Mesothelial cell of epicardium (in vitro differentiated cells): ENCODE data around the gene PKD2. TPM values are rescaled to one million over a fixed set of nuclear protein-coding genes. Genes with fewer than 3 reads are reported as not detected.

Experiments
- DNase-seq, 2 experiments: peaks; one replicate each; pipeline ENCODE4 v3.0.0; 2021; ENCODE audit warnings: low spot score in 2 of 2; ENCODE audit not compliant: unreplicated experiment in 2 of 2
- H3K27ac Mint-ChIP-seq: 2 replicates; pipeline ENCODE4 v1.8.0; 2021; ENCODE audit warnings: mixed read lengths
- H3K27me3 Mint-ChIP-seq: 2 replicates; pipeline ENCODE4 v1.8.0; 2021; ENCODE audit warnings: low read depth, mixed read lengths
- H3K36me3 Mint-ChIP-seq: 2 replicates; pipeline ENCODE4 v1.8.0; 2021; ENCODE audit warnings: mixed read lengths
- H3K4me1 Mint-ChIP-seq: 2 replicates; pipeline ENCODE4 v1.8.0; 2021; ENCODE audit warnings: mixed read lengths
- H3K4me3 Mint-ChIP-seq: 2 replicates; pipeline ENCODE4 v1.8.0; 2021; ENCODE audit warnings: mild to moderate bottlenecking, moderate library complexity, mixed read lengths
- H3K9me3 Mint-ChIP-seq: 2 replicates; pipeline ENCODE4 v1.8.0; 2021; ENCODE audit warnings: mixed read lengths
- total RNA-seq: library from RNA; stranded (reverse); gene quantifications from 3 replicates; pipeline ENCODE4 v1.2.1, GENCODE V29; 2021
- TF ChIP-seq, protein P1 (sequence below): fragments of 200-600 bp; sonication (generic); IDR thresholded peaks from one replicate; pipeline ENCODE4 v1.5.0; 2021; ENCODE audit warnings: antibody characterized with exemption; ENCODE audit not compliant: unreplicated experiment

The PKD2 gene
- total RNA-seq, 1 donor from 2014 or later = 65.7 TPM

DNA sequence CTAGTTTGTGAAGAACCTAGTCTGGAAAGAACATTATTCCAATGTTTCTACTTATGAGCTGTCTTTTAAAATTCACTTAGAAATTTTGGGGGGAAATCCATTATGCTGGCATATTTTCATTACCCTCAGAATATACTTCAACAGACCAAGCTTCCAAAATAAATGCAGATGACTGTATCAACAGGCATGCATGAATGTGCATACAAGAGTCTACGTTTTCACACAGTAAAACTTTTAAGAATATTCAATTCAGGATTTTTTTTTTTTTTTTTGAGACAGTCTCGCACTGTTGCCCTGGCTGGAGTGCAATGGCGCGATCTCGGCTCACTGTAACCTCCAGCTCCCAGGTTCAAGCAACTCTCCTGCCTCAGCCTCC lies 101.3 kb downstream of the PKD2 start:
- H3K36me3 Mint-ChIP-seq = no peaks in the 10 kb centered on the region
- no peaks in the 10 kb centered on the region for H3K27me3 Mint-ChIP-seq
- H3K9me3 Mint-ChIP-seq = no peaks in the 10 kb centered on the region
- no peak for DNase-seq
- TF ChIP-seq, protein P1, sequence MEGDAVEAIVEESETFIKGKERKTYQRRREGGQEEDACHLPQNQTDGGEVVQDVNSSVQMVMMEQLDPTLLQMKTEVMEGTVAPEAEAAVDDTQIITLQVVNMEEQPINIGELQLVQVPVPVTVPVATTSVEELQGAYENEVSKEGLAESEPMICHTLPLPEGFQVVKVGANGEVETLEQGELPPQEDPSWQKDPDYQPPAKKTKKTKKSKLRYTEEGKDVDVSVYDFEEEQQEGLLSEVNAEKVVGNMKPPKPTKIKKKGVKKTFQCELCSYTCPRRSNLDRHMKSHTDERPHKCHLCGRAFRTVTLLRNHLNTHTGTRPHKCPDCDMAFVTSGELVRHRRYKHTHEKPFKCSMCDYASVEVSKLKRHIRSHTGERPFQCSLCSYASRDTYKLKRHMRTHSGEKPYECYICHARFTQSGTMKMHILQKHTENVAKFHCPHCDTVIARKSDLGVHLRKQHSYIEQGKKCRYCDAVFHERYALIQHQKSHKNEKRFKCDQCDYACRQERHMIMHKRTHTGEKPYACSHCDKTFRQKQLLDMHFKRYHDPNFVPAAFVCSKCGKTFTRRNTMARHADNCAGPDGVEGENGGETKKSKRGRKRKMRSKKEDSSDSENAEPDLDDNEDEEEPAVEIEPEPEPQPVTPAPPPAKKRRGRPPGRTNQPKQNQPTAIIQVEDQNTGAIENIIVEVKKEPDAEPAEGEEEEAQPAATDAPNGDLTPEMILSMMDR = no peak
- peaks cover 31% of the 10 kb centered on the region for H3K4me1 Mint-ChIP-seq
- H3K4me3 Mint-ChIP-seq = no peak overlapping the region
- H3K27ac Mint-ChIP-seq = no peak overlapping the region

DNA sequence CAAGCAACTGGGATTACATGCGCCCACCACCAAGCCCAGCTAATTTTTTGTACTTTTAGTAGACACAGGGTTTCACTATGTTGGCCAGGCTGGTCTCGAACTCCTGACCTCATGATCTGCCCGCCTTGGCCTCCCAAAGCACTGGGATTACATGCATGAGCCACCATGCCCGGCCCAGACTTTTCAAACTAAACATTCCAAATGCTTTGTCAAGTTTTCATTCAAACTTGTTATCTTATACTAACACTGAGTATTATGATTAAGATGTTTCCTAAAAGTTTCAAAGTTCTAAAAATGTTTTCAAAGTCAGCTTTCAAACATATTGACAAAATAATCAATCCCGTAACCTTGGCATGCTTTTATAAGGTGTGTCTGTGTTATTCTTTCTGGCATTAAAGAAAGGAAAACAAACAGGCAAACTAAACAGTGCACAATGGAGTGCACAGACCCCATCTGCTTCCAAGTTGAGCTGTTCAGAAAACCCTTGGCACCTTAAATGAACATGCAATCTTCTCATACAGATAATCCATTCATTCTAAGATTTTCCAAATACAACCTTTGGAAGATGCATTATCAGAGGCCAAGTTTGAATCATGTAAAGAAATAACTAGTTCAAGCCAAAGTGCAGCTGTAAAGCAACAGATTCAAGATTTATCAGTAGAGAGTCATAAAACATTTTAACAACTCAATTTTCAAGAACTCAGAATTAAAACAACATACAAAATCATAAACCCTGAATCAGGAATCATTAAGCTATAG lies 101.9 kb downstream of the PKD2 start:
- Mint-ChIP-seq H3K27ac (no peak overlapping the region), H3K27me3 (no peaks in the 10 kb centered on the region), H3K36me3 (no peaks in the 10 kb centered on the region), H3K9me3 (no peaks in the 10 kb centered on the region), H3K4me1 (peaks cover 28% of the 10 kb centered on the region), H3K4me3 (no peak overlapping the region)
- TF ChIP-seq, protein P1 = no peak
- no peak for DNase-seq

DNA sequence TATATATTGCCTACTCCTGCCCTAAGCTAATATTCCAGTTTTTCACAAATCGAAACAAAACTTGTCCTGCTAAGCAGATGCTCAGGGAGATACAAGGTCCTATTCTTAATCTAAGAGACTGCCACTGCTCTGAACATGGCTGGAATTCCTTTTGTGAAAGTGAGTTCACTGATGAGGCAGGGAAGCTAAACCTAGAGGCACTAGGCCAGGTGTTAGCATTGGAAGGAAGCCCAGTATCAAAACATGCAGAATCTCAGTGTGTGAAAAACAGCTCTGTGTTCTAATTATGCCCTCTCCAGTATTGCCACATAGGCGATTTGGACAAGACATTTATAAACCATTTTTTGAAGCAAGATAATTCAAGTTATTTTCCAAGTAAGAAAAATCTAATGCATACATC lies 103.4 kb downstream of the PKD2 start:
- Mint-ChIP-seq H3K9me3 (no peaks in the 10 kb centered on the region), H3K4me3 (no peak overlapping the region)
- TF ChIP-seq, protein P1 = no peak

DNA sequence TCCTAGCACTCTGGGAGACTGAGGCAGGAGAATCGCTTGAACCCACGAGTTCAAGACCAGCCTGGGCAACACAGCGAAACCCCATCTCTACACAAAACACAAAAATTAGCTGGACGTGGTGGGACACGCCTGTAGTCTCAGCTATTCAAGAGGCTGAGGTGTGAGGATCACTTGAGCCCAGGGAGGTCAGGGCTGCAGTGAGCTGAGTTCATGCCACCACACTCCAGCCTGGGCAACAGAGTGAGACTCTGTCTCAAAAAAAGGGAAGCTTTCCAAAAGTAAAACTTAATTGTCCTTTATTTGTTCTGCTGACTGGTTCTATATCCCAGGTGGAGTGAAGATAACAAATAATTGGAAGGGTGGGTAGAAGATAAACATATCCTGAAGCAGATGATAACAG lies 105.4 kb downstream of the PKD2 start:
- Mint-ChIP-seq H3K4me1 (peaks cover 11% of the 10 kb centered on the region), H3K4me3 (no peak overlapping the region), H3K27ac (no peak overlapping the region), H3K36me3 (no peaks in the 10 kb centered on the region), H3K9me3 (peaks cover under 1% of the 10 kb centered on the region), H3K27me3 (no peaks in the 10 kb centered on the region)
- DNase-seq = no peak
- TF ChIP-seq, protein P1 = no peak

More for the DNA sequence above, 103.4 kb downstream of the PKD2 start:
- no peak for DNase-seq
- H3K36me3 Mint-ChIP-seq = no peaks in the 10 kb centered on the region
- H3K27me3 Mint-ChIP-seq = no peaks in the 10 kb centered on the region
- peaks cover 19% of the 10 kb centered on the region for H3K4me1 Mint-ChIP-seq
- H3K27ac Mint-ChIP-seq = no peak overlapping the region

DNA sequence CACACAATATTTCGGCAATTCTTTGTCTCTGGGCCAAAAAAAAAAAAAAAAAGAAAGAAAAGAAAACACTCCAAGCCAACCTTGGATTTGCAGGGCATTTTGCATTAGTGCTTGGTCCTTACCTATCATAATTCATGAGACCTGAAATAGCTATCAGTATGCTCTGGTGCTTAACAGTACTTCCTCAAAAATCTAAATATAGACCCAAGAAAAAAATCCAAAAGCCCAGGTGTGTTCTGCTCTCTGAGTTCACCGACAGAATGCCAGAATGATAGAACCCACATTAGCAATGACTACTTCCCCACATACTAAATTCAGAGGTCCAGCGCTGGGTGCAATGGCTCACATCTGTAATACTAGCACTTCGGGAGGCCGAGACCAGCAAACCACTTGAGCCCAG lies 108.2 kb downstream of the PKD2 start:
- Mint-ChIP-seq H3K27me3 (no peaks in the 10 kb centered on the region), H3K4me1 (peaks cover 3% of the 10 kb centered on the region), H3K9me3 (peaks cover 24% of the 10 kb centered on the region), H3K27ac (no peak overlapping the region), H3K4me3 (no peak overlapping the region), H3K36me3 (peaks cover 10% of the 10 kb centered on the region)
- DNase-seq = no peak
- TF ChIP-seq, protein P1 = no peak
